ENCODE results near the gene ATCAY. TPM values are rescaled to one million over a fixed set of nuclear protein-coding genes. Genes with fewer than 3 reads are reported as not detected.

ATCAY gene
- total RNA-seq, 1 experiment from 2014 or later = not detected

DNA sequence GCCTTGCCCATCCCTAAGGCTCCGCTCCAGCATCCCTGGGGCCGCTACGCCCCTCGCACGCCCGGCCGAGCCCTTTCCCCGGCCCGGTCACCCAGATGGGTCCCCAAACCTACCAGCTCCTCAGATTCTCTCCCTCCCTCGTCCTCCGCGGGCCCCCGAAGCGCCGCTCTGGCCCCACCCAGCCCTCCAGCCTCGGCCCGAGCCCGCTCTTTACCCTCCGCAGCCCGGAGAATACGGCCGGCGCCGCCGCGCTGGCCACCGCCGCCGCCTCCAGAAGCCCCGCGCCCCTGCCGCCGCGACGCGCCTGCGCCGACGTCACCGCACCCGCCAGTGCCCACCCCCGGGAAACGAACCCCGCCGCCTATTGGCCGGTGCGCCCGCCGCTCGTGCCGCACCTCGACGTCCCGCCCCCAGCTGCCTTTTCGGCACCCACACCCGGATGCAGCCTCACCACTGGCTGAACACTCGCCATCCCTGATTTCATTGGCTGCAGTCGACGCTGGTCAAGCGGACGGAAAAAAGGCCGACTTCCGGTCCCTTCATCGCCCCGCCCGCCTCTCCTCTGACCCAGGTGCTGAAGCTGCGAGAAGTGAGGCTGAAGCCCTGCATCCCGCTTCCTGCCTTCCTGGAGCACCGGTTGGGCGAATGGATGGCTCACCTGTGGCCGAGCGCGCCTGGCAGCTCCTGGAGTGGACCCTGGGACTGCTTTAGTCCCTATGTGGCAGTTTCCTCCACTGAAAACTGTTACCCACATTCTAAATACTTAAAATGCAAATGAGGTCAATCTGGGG is 90.5 kb downstream of the ATCAY start, which contains the start of gene DAPK3:
TSS of gene DAPK3 (minus strand) at position 292 of the 791 bp plus-strand sequence. CDS start 1,364 bp downstream, outside the sequence.
- DNase-seq (ENCODE audit: unreplicated experiment) = peak; percentile 99
- ChIA-PET CTCF (interaction anchor here (0.7 to 3.9 kb wide), 3 partner anchors 14 to 484 kb away, joined by 3 to 15 read pairs (median 4); partner anchors contain the start of genes APBA3 and EEF2), POLR2A (interaction anchor here (0.6 to 5.8 kb wide), 18 partner anchors 8 to 958 kb away, joined by 3 to 245 read pairs (median 4); partner anchors contain the start of genes APBA3, EEF2, MRPL54 and PIAS4)
- intact Hi-C loops (cut with micrococcal nuclease) = loop anchor here (2.0 kb wide), 1 partner anchor 14 kb away; the partner anchor contains the start of gene EEF2
- TF ChIP-seq, protein P1, sequence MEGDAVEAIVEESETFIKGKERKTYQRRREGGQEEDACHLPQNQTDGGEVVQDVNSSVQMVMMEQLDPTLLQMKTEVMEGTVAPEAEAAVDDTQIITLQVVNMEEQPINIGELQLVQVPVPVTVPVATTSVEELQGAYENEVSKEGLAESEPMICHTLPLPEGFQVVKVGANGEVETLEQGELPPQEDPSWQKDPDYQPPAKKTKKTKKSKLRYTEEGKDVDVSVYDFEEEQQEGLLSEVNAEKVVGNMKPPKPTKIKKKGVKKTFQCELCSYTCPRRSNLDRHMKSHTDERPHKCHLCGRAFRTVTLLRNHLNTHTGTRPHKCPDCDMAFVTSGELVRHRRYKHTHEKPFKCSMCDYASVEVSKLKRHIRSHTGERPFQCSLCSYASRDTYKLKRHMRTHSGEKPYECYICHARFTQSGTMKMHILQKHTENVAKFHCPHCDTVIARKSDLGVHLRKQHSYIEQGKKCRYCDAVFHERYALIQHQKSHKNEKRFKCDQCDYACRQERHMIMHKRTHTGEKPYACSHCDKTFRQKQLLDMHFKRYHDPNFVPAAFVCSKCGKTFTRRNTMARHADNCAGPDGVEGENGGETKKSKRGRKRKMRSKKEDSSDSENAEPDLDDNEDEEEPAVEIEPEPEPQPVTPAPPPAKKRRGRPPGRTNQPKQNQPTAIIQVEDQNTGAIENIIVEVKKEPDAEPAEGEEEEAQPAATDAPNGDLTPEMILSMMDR (IDR thresholded peaks at IDR 0.05; ENCODE audit: unreplicated experiment) = no peak
- Mint-ChIP-seq H3K9me3 (ENCODE audit: unreplicated experiment) (no peaks in the 10 kb centered on the region), H3K4me1 (ENCODE audit: insufficient read depth, unreplicated experiment) (peaks cover 18% of the 10 kb centered on the region), H3K4me3 (ENCODE audit: unreplicated experiment) (peak within 1 kb of the TSS; percentile 72), H3K36me3 (ENCODE audit: insufficient read depth, unreplicated experiment) (peaks cover 72% of the 10 kb centered on the region), H3K27me3 (ENCODE audit: insufficient read depth, unreplicated experiment) (no peaks in the 10 kb centered on the region), H3K27ac (ENCODE audit: low read depth, unreplicated experiment) (peak within 1 kb of the TSS; percentile 88)
- BruUV-seq (replicated peaks) = no TSS peak

DNA sequence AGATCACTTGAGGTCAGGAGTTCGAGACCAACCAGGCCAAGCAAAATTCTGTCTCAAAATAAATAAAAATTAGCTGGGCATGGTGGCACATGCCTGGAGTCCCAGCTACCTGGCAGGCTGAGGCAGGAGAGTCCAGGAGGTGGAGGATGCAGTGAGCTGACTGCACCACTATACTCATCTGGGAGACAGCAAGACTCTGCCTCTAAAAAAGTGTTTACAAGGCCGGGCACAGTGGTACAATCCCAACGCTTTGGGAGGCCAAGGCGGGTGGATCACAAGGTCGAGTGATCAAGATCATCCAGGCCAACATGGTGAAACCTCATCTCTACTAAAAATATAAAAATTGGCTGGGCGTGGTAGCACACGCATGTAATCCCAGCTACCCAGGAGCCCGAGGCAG is 94.7 kb downstream of the ATCAY start:
- no peak overlapping the region for H3K4me3 Mint-ChIP-seq (ENCODE audit: unreplicated experiment)
- DNase-seq (ENCODE audit: unreplicated experiment) = no peak
- no peak overlapping the region for H3K27ac Mint-ChIP-seq (ENCODE audit: low read depth, unreplicated experiment)
- POLR2A ChIA-PET = interaction anchor here (0.6 to 1.5 kb wide), 4 partner anchors 8 to 406 kb away, joined by 3 to 10 read pairs (median 4); partner anchors contain the start of gene EEF2
- no peaks in the 10 kb centered on the region for H3K9me3 Mint-ChIP-seq (ENCODE audit: unreplicated experiment)
- no peaks in the 10 kb centered on the region for H3K27me3 Mint-ChIP-seq (ENCODE audit: insufficient read depth, unreplicated experiment)
- BruUV-seq (replicated peaks) = no TSS peak
- peaks cover 84% of the 10 kb centered on the region for H3K36me3 Mint-ChIP-seq (ENCODE audit: insufficient read depth, unreplicated experiment)
- intact Hi-C loops (cut with micrococcal nuclease) = no loop called here
- H3K4me1 Mint-ChIP-seq (ENCODE audit: insufficient read depth, unreplicated experiment) = peaks cover 2% of the 10 kb centered on the region
- TF ChIP-seq, protein P1 (IDR thresholded peaks at IDR 0.05; ENCODE audit: unreplicated experiment) = no peak
- CTCF ChIA-PET = interaction anchor here (1.1 to 1.3 kb wide), 2 partner anchors 8 to 12 kb away, joined by 3 to 4 read pairs; no protein-coding TSS in a partner anchor

DNA sequence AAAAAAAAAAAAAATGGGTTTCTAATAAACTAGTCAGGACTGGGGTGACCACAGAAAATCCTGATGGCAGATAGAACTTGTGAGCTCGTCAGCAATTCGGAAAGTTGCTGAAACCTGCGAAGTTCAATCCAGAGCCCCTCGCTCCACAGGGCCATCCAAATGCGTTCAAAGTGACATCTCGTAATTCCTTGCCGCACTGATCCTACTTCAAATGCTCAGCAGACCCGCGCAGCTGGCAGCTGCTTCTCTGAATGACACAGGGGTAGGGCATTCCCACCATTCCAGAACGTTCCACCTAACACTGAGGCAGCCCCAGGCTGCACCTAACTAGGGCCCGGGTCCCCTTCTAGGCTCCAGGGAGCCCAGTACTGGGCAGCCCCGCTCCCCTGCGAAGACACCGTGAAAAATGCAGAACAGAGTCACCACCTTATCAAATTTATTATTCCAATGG is 95.2 kb downstream of the ATCAY start:
- POLR2A ChIA-PET = interaction anchor here (0.6 to 1.5 kb wide), 4 partner anchors 8 to 406 kb away, joined by 3 to 10 read pairs (median 4); partner anchors contain the start of gene EEF2

More for the DNA sequence above, 95.2 kb downstream of the ATCAY start:
- no peaks in the 10 kb centered on the region for H3K4me1 Mint-ChIP-seq (ENCODE audit: insufficient read depth, unreplicated experiment)
- H3K27ac Mint-ChIP-seq (ENCODE audit: low read depth, unreplicated experiment) = no peak overlapping the region
- H3K36me3 Mint-ChIP-seq (ENCODE audit: insufficient read depth, unreplicated experiment) = peaks cover 84% of the 10 kb centered on the region
- no peaks in the 10 kb centered on the region for H3K9me3 Mint-ChIP-seq (ENCODE audit: unreplicated experiment)
- TF ChIP-seq, protein P1 (IDR thresholded peaks at IDR 0.05; ENCODE audit: unreplicated experiment) = no peak
- no TSS peak for BruUV-seq (replicated peaks)
- H3K4me3 Mint-ChIP-seq (ENCODE audit: unreplicated experiment) = no peak overlapping the region
- CTCF ChIA-PET = interaction anchor here (1.1 to 1.3 kb wide), 2 partner anchors 8 to 12 kb away, joined by 3 to 4 read pairs; no protein-coding TSS in a partner anchor
- intact Hi-C loops (cut with micrococcal nuclease) = no loop called here
- no peak for DNase-seq (ENCODE audit: unreplicated experiment)
- H3K27me3 Mint-ChIP-seq (ENCODE audit: insufficient read depth, unreplicated experiment) = no peaks in the 10 kb centered on the region
